Trophoblast cell (in vitro differentiated cells and primary cell): ENCODE data around the gene RPTOR.

Experiments
- DNase-seq, 2 donors: peaks; one replicate each; pipeline ENCODE4 v3.0.0-alpha.2; 2016
- H2AFZ ChIP-seq: 2 replicates; pipeline ENCODE4 v1.6.1; 2013; ENCODE audit warnings: low read length, moderate library complexity, mild to moderate bottlenecking; ENCODE audit not compliant: insufficient read depth, poor library complexity
- H2AK5ac ChIP-seq: 2 replicates; pipeline ENCODE4 v1.6.1; 2013; ENCODE audit warnings: mild to moderate bottlenecking, low read length
- H2BK120ac ChIP-seq: 2 replicates; pipeline ENCODE4 v1.6.1; 2013; ENCODE audit warnings: low read length, mild to moderate bottlenecking, moderate library complexity; ENCODE audit not compliant: insufficient read depth, poor library complexity
- H2BK12ac ChIP-seq: 2 replicates; pipeline ENCODE4 v1.6.1; 2013; ENCODE audit warnings: mild to moderate bottlenecking, low read length, moderate library complexity
- H2BK5ac ChIP-seq: 2 replicates; pipeline ENCODE4 v1.6.1; 2013; ENCODE audit warnings: low read length, low read depth, moderate library complexity, mild to moderate bottlenecking; ENCODE audit not compliant: poor library complexity
- H3K14ac ChIP-seq: 2 replicates; pipeline ENCODE4 v1.6.1; 2013; ENCODE audit warnings: mild to moderate bottlenecking, low read length
- H3K18ac ChIP-seq: 2 replicates; pipeline ENCODE4 v1.6.1; 2013; ENCODE audit warnings: mild to moderate bottlenecking, low read length
- H3K23ac ChIP-seq: 2 replicates; pipeline ENCODE4 v1.6.1; 2013; ENCODE audit warnings: low read length
- H3K27ac ChIP-seq: 2 replicates; pipeline ENCODE4 v1.5.1; 2013; ENCODE audit warnings: low read depth, mild to moderate bottlenecking, inconsistent platforms, low read length, moderate library complexity
- H3K27me3 ChIP-seq: 2 replicates; pipeline ENCODE4 v1.6.1; 2013; ENCODE audit warnings: inconsistent platforms, mild to moderate bottlenecking, low read length, moderate library complexity; ENCODE audit not compliant: insufficient read depth
- H3K36me3 ChIP-seq, 2 experiments: 1 replicate in 1 of 2; 2 replicates in 1 of 2; pipeline ENCODE4 v1.6.1; 2013; ENCODE audit warnings: low read length in 2 of 2, mild to moderate bottlenecking in 2 of 2, moderate library complexity in 1 of 2; ENCODE audit not compliant: insufficient read depth in 2 of 2, control insufficient read depth in 1 of 2
- H3K4ac ChIP-seq: 2 replicates; pipeline ENCODE4 v1.6.1; 2013; ENCODE audit warnings: low read depth, mild to moderate bottlenecking, low read length, moderate library complexity
- H3K4me1 ChIP-seq, 2 experiments: 1 replicate in 1 of 2; 2 replicates in 1 of 2; pipeline ENCODE4 v1.6.1; 2013; ENCODE audit warnings: low read length in 2 of 2, mild to moderate bottlenecking in 2 of 2, moderate library complexity in 1 of 2; ENCODE audit not compliant: insufficient read depth in 2 of 2, control insufficient read depth in 1 of 2
- H3K4me2 ChIP-seq: 2 replicates; pipeline ENCODE4 v1.6.1; 2013; ENCODE audit warnings: inconsistent platforms, mild to moderate bottlenecking, low read length, moderate library complexity
- H3K4me3 ChIP-seq: 2 replicates; pipeline ENCODE4 v1.5.1; 2013; ENCODE audit warnings: mild to moderate bottlenecking, low read depth, low read length, inconsistent platforms
- H3K79me1 ChIP-seq: one replicate; pipeline ENCODE4 v1.6.1; 2013; ENCODE audit warnings: low read length
- H3K79me2 ChIP-seq: 2 replicates; pipeline ENCODE4 v1.6.1; 2013; ENCODE audit warnings: low read length, mild to moderate bottlenecking; ENCODE audit not compliant: control insufficient read depth, insufficient read depth, poor library complexity
- H3K9ac ChIP-seq: 2 replicates; pipeline ENCODE4 v1.6.1; 2013; ENCODE audit warnings: mild to moderate bottlenecking, low read length
- H3K9me3 ChIP-seq: 2 replicates; pipeline ENCODE4 v1.6.1; 2013; ENCODE audit warnings: low read depth, mild to moderate bottlenecking, control low read depth, inconsistent platforms, low read length; ENCODE audit not compliant: insufficient read depth
- H4K12ac ChIP-seq: 2 replicates; pipeline ENCODE4 v1.6.1; 2013; ENCODE audit warnings: low read depth, mild to moderate bottlenecking, low read length, moderate library complexity
- H4K8ac ChIP-seq: 2 replicates; pipeline ENCODE4 v1.6.1; 2013; ENCODE audit warnings: low read depth, mild to moderate bottlenecking, low read length, moderate library complexity
- H4K91ac ChIP-seq: one replicate; pipeline ENCODE4 v1.6.1; 2013; ENCODE audit warnings: low read depth, mild to moderate bottlenecking, low read length, moderate library complexity
- WGBS: extraction: QIAGEN DNeasy Blood & Tissue Kit; methylation state at CpG from one replicate; pipeline ENCODE4 v1.1.7; 2013; ENCODE audit warnings: missing lambda C conversion rate; ENCODE audit not compliant: insufficient read length, insufficient coverage; ENCODE audit errors: extremely low coverage; 5-methylcytosine and 5-hydroxymethylcytosine counted together

The RPTOR gene

GRCh38 chr17:80621335-80621996, 76.8 kb downstream of the RPTOR start:
- Histone ChIP-seq H3K36me3 (peaks cover 0 to 2% of the 10 kb centered on the region in 2 experiments), H4K12ac (no peak overlapping the region), H2BK12ac (no peak overlapping the region), H4K8ac (no peak overlapping the region), H3K9me3 (peaks cover 2% of the 10 kb centered on the region), H4K91ac (no peak overlapping the region), H2BK5ac (no peak overlapping the region), H3K9ac (no peak overlapping the region), H2AFZ (no peak overlapping the region), H3K4ac (no peak overlapping the region), H2BK120ac (no peak overlapping the region), H3K4me2 (no peak overlapping the region), H3K14ac (no peak overlapping the region), H3K79me2 (no peaks in the 10 kb centered on the region), H3K4me3 (no peak overlapping the region), H3K27me3 (no peaks in the 10 kb centered on the region), H3K79me1 (peaks cover 4% of the 10 kb centered on the region), H3K4me1 (peaks cover 14 to 16% of the 10 kb centered on the region in 2 experiments), H2AK5ac (no peak overlapping the region), H3K18ac (peak overlapping the region; percentile 4), H3K27ac (no peak overlapping the region), H3K23ac (no peak overlapping the region)
- DNase-seq: no peak
- WGBS: no CpG with 5 or more reads among the region's 25 CpGs

GRCh38 chr17:80621997-80622357, 77.3 kb downstream of the RPTOR start:
- Histone ChIP-seq H3K9me3 (peaks cover 2% of the 10 kb centered on the region), H2BK5ac (no peak overlapping the region), H3K4me2 (no peak overlapping the region), H3K18ac (no peak overlapping the region), H3K27me3 (no peaks in the 10 kb centered on the region), H4K8ac (no peak overlapping the region), H3K79me2 (no peaks in the 10 kb centered on the region), H2AFZ (no peak overlapping the region), H3K4me1 (peaks cover 14 to 16% of the 10 kb centered on the region in 2 experiments), H3K79me1 (peaks cover 4% of the 10 kb centered on the region), H4K12ac (no peak overlapping the region), H3K36me3 (peaks cover 0 to 2% of the 10 kb centered on the region in 2 experiments), H2BK120ac (no peak overlapping the region), H3K27ac (no peak overlapping the region), H3K4me3 (no peak overlapping the region), H3K4ac (no peak overlapping the region), H2BK12ac (no peak overlapping the region), H3K9ac (no peak overlapping the region), H4K91ac (no peak overlapping the region), H3K23ac (no peak overlapping the region), H2AK5ac (no peak overlapping the region), H3K14ac (no peak overlapping the region)
- no CpG with 5 or more reads among the region's 3 CpGs for WGBS
- no peak for DNase-seq

- Histone ChIP-seq H3K27me3 (no peaks in the 10 kb centered on the region), H3K4me3 (no peak overlapping the region), H3K4me1 (peaks cover 7 to 8% of the 10 kb centered on the region in 2 experiments), H3K14ac (no peak overlapping the region), H3K36me3 (peaks cover 0 to 2% of the 10 kb centered on the region in 2 experiments), H4K8ac (no peak overlapping the region), H3K4ac (no peak overlapping the region), H3K4me2 (no peak overlapping the region), H3K9ac (peak overlapping the region; percentile 66), H2AFZ (no peak overlapping the region), H3K23ac (peak overlapping the region; percentile 92), H2AK5ac (no peak overlapping the region), H2BK5ac (no peak overlapping the region), H3K18ac (no peak overlapping the region), H4K91ac (no peak overlapping the region), H3K27ac (no peak overlapping the region), H2BK120ac (no peak overlapping the region), H2BK12ac (no peak overlapping the region), H4K12ac (no peak overlapping the region), H3K79me1 (no peaks in the 10 kb centered on the region), H3K9me3 (peaks cover 2% of the 10 kb centered on the region), H3K79me2 (no peaks in the 10 kb centered on the region)
- DNase-seq: no peak
- WGBS: no CpG with 5 or more reads among the region's 14 CpGs
Observed at GRCh38 chr17:80624864-80625263, 80.2 kb downstream of the RPTOR start.

- no peak overlapping the region for H2BK12ac ChIP-seq
- no peak overlapping the region for H3K4me3 ChIP-seq
- H3K9ac ChIP-seq: no peak overlapping the region
- no peaks in the 10 kb centered on the region for H3K27me3 ChIP-seq
- H4K8ac ChIP-seq: no peak overlapping the region
- no peak overlapping the region for H3K4me2 ChIP-seq
- H3K4me1 ChIP-seq: peaks cover 7 to 8% of the 10 kb centered on the region in 2 experiments
- DNase-seq: no peak
- no peak overlapping the region for H3K27ac ChIP-seq
- H3K36me3 ChIP-seq: peaks cover 0 to 2% of the 10 kb centered on the region in 2 experiments
- H2BK120ac ChIP-seq: no peak overlapping the region
- H3K23ac ChIP-seq: no peak overlapping the region
- no peaks in the 10 kb centered on the region for H3K79me1 ChIP-seq
- H2AFZ ChIP-seq: no peak overlapping the region
- WGBS: no CpG with 5 or more reads among the region's 14 CpGs
- no peak overlapping the region for H3K18ac ChIP-seq
- no peak overlapping the region for H4K91ac ChIP-seq
- no peak overlapping the region for H3K4ac ChIP-seq
- peaks cover 2% of the 10 kb centered on the region for H3K9me3 ChIP-seq
- H2BK5ac ChIP-seq: no peak overlapping the region
- no peak overlapping the region for H3K14ac ChIP-seq
- H2AK5ac ChIP-seq: no peak overlapping the region
- H3K79me2 ChIP-seq: no peaks in the 10 kb centered on the region
- no peak overlapping the region for H4K12ac ChIP-seq
Observed at GRCh38 chr17:80625627-80626026, 81.0 kb downstream of the RPTOR start.
